Measurements from ENCODE around the gene TWF1.

- TF ChIP-seq CTCF (IDR thresholded peaks at IDR 0.05) (no peak), POLR2A (IDR thresholded peaks at IDR 0.05) (no peak)
Measured at GRCh38 chr12:43763769-43764168, 42.3 kb downstream of the TWF1 start.
